SHP77 treated with DMSO at 0.1 percent for 48 hours (cell line): ENCODE data around the gene GIPC2.

Experiments
- DNase-seq: peaks from one replicate; lab custom pipeline; 2025; lab: John Stamatoyannopoulos, UW

GIPC2 gene

DNA sequence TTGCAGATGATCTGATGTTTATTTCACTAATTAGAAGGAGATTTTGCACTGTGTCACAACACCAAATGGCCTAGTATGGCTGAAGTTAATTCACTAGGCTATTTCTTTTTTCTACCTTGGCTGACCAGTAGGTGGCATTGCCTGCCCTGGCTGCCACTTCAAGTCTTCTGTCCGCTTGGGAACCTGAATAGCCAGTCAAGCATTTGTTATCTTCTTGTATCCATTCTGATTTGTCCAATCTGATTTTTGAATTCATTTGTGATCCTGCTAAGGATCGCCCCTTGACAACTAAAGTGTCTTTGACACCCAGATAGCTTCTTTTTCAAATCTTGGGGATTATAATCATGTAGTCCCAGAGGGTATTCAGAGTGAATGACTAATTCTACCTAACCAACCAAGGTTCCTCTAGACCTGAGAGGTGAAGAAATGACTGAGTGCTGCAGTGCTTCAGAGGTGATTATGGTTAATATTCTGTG, 99.4 kb downstream of the GIPC2 start:
- peak; percentile 21 for DNase-seq

- no peak for DNase-seq
Observed at GRCh38 chr1:78146205-78146771, 100.5 kb downstream of the GIPC2 start.

- no peak for DNase-seq
Observed at GRCh38 chr1:78147031-78147430, 101.3 kb downstream of the GIPC2 start.

DNA sequence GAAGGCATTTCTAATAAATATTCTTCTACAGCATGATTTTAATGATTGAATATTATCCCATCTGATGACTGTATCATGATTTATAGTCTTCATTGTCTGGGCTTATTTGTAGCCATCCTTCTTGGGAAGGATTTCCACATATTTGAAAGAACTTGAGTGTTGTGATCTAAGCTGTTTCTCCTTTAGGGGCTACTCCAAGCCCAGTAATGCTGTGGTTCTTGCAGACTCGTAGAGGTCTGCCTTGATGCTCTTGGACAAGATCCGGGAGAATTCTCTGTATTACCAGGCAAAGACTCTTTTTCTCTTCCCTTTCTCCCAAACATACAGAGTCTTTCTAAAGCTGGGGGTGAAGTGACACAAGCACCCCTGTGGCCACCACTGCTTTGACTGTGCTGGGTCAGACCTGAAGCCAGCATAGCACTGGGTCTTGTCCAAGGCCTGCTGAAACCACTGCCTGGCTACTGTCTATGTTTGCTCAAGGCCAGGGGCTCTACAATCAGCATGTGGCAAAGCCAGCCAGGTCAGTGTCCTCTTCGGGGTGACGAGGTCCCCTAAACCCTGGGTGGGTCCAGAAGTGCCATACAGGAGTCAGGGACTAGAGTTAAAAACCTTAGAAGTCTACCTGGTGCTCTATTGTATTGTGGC, 107.4 kb downstream of the GIPC2 start:
- DNase-seq, result no peak

DNA sequence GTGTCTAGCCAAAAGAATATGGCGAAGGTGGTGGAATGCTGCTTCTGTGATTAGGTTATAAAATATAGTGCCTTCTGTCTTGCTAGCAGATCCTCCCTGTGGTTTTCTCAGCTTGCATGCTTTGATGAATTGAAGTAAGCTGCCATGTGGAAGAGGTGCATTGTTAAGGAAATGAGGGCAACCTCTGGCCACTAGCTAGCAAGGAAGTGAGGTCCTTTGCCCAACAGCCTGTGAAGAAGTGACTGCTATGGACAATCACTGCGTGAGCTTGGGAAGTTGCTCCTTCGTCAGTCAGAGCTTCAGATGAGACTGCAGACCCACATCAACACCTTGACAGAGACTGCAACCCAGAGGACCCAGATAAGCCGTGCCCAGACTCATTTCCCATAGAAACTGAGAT, 109.4 kb downstream of the GIPC2 start:
- no peak for DNase-seq

DNA sequence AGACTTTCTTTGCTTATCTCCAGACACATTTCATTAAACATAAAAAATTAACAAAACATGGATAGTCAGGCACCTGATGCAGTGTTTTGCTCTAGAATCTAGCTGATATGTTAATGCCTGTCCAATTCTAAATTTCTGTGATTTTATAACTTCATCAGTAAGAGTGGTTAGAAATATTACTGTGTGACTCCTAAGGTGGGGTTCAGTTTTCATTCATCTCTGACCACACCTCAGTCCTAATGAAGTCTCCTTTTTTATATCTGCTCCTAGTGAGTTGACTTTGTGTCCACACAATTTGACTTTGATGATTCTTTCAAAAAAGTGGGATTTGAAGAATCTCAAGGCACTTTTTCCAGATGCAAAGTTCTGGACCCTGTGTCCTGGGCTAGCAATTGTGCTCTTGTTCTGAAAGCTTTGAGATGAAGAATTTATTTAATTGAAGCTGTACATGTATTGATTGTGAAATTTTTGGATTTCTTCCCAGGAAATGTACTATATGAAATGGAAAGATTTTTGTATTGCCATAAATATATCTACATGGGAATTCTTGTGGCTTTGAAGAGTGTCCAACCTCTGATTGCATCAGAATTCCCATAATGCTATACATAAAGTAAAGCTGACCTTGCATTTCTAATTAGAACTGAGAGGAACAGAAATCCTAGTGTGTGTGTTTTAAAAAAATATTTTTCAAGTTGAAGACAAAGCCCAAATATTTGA, 111.2 kb downstream of the GIPC2 start:
- no peak for DNase-seq

- no peak for DNase-seq
Observed at GRCh38 chr1:78165816-78166215, 120.0 kb downstream of the GIPC2 start.

DNA sequence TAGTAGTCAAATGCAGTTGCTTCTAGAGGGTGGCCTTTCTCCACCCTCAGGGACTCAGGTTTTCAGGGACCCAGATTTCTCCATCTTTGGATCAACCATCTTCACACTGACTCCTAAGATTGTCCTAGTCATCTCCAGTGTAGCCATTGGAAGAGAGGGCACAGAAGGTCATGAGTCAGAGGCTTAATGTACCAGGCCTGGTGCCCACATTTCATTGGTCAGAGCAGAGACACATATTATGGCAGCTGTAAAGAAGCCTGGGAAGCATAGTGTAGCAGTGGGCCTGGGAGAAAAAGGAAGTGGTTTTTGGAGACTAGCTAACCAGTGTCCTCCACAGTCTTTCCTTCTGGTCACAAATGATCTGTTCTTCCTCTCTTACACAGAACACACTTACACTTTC, 122.5 kb downstream of the GIPC2 start:
- no peak for DNase-seq

DNA sequence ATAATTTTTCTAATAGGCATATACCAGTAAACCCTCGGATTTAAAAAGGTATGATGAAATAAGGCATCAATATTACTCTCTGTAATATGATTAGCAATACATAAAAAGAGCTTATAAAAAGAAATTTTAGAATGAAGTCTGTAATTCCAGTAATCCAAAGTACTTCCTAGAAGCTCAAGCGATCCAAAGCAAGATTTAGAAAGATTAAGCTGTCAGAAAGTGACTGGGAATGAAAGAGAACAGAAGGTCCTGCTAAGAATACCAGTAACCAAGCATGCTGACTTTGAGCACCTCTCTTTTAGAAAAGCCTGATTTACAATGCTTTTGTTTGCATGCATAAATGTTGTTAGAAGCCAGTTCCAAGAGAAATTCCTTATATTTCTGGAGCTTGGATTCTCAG, 125.1 kb downstream of the GIPC2 start:
- DNase-seq, result no peak

GRCh38 chr1:78171736-78172590, 126.2 kb downstream of the GIPC2 start:
- no peak for DNase-seq

DNA sequence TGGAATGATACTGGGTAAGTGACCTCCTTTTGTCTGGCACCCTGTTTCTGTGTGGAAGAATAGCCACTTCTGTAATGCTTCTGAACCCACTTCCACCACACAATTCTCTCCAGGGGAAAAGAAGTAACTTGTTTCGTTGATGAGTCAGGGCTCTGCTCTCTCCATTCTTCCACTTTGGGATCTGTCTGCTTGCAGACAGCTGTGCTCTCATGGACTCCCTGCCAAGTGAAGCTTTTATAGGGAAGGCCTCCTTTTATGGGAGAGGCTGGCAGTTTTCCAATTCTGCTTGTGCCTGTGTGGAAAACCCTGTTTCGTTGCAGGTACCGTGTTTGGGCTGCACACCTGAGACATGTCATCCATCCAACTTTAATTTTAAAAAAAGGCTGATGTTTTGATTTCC, 130.7 kb downstream of the GIPC2 start:
- peak; percentile 11 for DNase-seq

DNA sequence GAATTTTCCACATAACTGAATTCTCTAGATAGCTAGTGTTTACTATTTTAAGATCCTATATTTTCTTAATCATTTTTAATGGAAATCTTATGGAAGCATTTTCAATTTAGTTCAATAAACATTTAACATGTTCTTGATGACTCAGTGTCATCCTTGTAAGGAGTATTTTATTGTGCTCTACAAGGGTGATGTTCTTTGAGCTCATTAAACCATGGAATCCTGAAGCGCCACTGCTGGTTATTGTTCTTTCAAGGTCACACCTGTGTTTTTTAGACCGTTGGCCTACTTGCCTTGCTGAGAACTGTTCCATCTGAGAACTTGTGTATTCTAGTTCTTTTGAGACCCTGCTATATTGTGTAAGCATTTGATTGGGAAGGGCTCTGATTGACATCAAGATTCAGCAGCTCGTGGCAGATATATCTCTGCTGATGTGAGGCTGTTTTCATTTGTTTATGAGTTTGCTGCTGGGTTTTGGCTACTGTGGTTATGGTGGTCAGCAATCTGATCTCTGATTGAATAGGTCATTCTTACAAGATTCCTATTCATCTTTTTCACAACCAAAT, 132.0 kb downstream of the GIPC2 start:
- no peak for DNase-seq

DNA sequence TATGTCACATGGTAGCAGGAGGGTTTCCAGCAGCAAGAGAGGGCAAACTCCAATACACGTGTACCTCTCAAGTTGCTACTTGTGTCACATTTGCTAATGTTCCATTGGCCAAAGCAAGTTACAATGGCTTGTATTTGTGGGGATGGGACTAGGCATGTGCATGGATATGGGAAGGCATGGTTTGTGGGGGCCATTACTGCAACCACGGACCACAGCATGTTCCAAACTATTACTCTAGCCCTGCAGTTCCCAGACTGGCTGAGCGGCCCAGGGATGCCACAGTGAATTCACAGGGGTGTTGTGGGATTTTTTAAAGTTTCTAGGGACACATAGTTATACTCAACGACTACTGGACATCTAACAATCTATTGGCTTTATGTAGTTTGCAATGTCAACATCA, 133.1 kb downstream of the GIPC2 start:
- DNase-seq, result no peak

DNA sequence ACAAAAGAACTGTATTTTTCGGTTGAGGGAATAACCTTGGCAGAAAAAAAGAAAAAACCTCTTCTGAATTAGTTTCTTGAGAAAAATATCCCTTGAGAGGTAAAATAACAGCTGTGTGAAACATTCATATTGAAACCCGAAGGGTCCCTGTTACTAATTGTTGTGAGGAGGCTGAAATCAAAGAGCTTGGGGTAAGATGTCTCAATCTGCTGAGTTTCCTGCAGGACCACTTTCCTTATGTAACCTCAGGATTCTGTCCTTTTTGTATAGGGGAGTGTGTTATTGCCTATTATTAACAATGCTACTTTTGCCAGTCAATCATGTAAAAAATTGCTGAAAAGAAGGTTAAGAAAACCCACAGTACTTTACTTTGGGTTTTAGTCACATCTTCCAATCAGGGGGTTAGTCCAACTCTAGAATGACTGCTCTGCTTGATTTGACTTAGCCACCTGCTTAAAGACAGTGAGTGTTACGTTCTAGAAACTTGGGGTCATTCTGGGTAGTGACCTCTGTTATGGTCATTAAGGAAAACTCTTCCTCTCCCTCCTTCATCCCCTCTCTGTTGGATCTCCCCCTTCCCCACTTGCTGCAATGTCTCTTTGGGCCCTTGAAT, 138.8 kb downstream of the GIPC2 start:
- DNase-seq, result no peak
